Loucy (cell line): Measurements from ENCODE around the gene EVC.

Experiments used
- CTCF ChIP-seq: fragments of 200-600 bp; sonication (generic); conservative IDR thresholded peaks from 2 replicates; pipeline ENCODE4 v1.5.1; 2014; ENCODE audit warnings: mild to moderate bottlenecking, antibody characterized with exemption, low read length
- EZH2phosphoT487 ChIP-seq: fragments of 200-600 bp; IDR thresholded peaks from 2 replicates; pipeline ENCODE4 v1.6.1; 2018; ENCODE audit warnings: antibody characterized with exemption, mild to moderate bottlenecking, moderate library complexity, borderline replicate concordance

- no peak for TF ChIP-seq CTCF
- no peak for TF ChIP-seq EZH2phosphoT487
These were observed 32.0 kb downstream of the EVC start for GRCh38 chr4:5742968-5743367.
